Calu3 (cell line): Measurements from ENCODE around the gene USP32. TPM values are rescaled to one million over a fixed set of nuclear protein-coding genes. Genes with fewer than 3 reads are reported as not detected.
"Not testable (repeated sequence)": the region's sequence is repeated elsewhere in the genome, so short reads cannot be mapped to it uniquely, and the experiment has no call there.

Source experiments
- BruUV-seq: library from RNA; stranded (reverse); fragments of 400-500 nt; replicated peaks from 2 replicates; lab custom pipeline; 2021; lab: Mats Ljungman, UMichigan
- CTCF ChIA-PET: fragments of 300-600 bp; sonication (Branson Sonifier 250); formaldehyde crosslinking; loops from one replicate; lab custom pipeline; 2022; ENCODE audit warnings: antibody characterized with exemption; lab: Charles Lee
- DNase-seq: peaks from one replicate; pipeline ENCODE4 v3.0.0; 2022
- H3K27ac Mint-ChIP-seq: one replicate; pipeline ENCODE4 v1.8.0; 2022; ENCODE audit warnings: mixed read lengths; ENCODE audit not compliant: unreplicated experiment
- H3K27me3 Mint-ChIP-seq: one replicate; pipeline ENCODE4 v1.8.0; 2022; ENCODE audit warnings: mixed read lengths; ENCODE audit not compliant: unreplicated experiment
- H3K36me3 Mint-ChIP-seq: one replicate; pipeline ENCODE4 v1.8.0; 2022; ENCODE audit warnings: mild to moderate bottlenecking, moderate library complexity, mixed read lengths; ENCODE audit not compliant: insufficient read depth, unreplicated experiment
- H3K4me1 Mint-ChIP-seq: one replicate; pipeline ENCODE4 v1.8.0; 2022; ENCODE audit warnings: mild to moderate bottlenecking, low read depth, mixed read lengths; ENCODE audit not compliant: unreplicated experiment
- H3K4me3 Mint-ChIP-seq: one replicate; pipeline ENCODE4 v1.8.0; 2022; ENCODE audit warnings: mild to moderate bottlenecking, low read depth, moderate library complexity, mixed read lengths; ENCODE audit not compliant: unreplicated experiment
- H3K9me3 Mint-ChIP-seq: one replicate; pipeline ENCODE4 v1.8.0; 2022; ENCODE audit warnings: low read depth, mixed read lengths; ENCODE audit not compliant: unreplicated experiment
- intact Hi-C: fragments of 100-400 bp; cut with micrococcal nuclease; formaldehyde crosslinking; loops from one replicate; pipeline ENCODE4 v1.10.0; 2022; ENCODE audit not compliant: unreplicated experiment
- total RNA-seq: library from RNA; stranded (reverse); gene quantifications from 2 replicates; pipeline ENCODE4 v1.2.3, GENCODE V29; 2022
- TF ChIP-seq, protein P1 (sequence below): fragments of 200-600 bp; IDR thresholded peaks from one replicate; pipeline ENCODE4 v1.8.0; 2022; ENCODE audit warnings: antibody characterized with exemption; ENCODE audit not compliant: unreplicated experiment

Gene USP32
- total RNA-seq, 1 experiment from 2014 or later: 29.6 TPM

DNA sequence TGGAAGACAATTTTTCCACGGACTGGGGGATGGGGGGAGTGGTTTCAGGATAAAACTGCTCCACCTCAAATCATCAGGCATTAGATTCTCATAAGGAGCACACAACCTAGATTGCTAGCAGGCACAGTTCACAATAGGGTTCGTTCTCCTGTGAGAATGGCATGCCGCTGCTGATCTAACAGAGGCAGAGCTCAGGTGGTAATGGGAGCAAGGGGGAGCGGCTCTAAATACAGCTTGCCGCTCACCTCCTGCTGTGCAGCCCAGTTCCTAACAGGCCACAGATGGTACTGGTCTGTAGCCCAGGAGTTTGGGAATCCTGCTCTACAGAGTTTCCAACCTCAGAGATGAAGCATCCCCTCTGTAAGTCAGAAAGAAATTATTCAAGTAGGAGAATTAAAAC is 215.2 kb downstream of the USP32 start:
- H3K27ac Mint-ChIP-seq, H3K4me1 Mint-ChIP-seq, BruUV-seq, H3K9me3 Mint-ChIP-seq, intact Hi-C loops, H3K4me3 Mint-ChIP-seq, DNase-seq, CTCF ChIA-PET, H3K27me3 Mint-ChIP-seq: not testable (repeated sequence)
- H3K36me3 Mint-ChIP-seq: peaks cover 17% of the 10 kb centered on the region

DNA sequence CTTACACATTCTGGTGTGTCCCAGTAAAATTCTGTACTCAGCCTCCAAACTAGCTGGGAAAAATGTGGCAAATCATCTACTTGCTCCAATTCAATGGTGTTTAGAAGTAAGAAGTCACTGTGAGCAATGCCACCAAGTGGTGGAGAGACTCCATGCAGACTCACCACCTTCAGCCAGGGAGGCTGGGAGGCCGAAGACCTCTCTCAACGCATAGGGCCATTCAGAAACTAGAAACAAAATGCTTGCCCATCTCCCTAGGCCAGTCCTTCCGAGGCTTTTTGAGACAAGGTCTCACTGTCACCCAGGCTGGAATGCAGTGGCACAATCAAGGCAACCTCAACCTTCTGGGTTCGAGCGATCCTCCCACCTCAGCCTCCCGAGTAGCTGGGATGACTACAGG is 217.2 kb downstream of the USP32 start:
- DNase-seq, BruUV-seq, H3K36me3 Mint-ChIP-seq, H3K4me3 Mint-ChIP-seq, H3K9me3 Mint-ChIP-seq, H3K27ac Mint-ChIP-seq, H3K27me3 Mint-ChIP-seq, CTCF ChIA-PET, H3K4me1 Mint-ChIP-seq: not testable (repeated sequence)
- intact Hi-C loops: loop anchor here (2.0 kb wide), 1 partner anchor 32 kb away; no protein-coding TSS in a partner anchor

DNA sequence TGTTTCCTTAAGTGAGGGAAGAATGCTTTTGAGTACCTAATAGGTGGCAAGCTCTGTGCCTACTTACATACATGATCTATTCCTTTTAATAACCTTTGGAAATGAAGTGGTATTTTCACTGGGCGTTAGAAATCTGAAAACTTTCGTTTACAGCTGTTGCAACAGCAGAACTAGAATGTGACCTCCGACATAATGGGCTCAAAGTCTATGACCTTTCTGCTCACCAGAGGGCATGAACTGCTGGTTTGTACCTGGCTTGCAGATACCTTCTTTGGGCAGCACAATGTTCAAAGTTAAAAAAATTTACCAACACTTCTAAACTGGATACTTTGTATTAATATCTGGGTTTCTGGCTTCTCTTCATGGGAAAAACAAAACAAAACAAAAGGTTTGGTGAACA is 217.9 kb downstream of the USP32 start:
- Mint-ChIP-seq H3K4me3 (no peak overlapping the region), H3K27ac (no peak overlapping the region), H3K4me1 (peaks cover 9% of the 10 kb centered on the region), H3K9me3 (no peaks in the 10 kb centered on the region), H3K27me3 (no peaks in the 10 kb centered on the region), H3K36me3 (peaks cover 6% of the 10 kb centered on the region)
- CTCF ChIA-PET: no interaction called here
- no TSS peak for BruUV-seq
- DNase-seq: no peak
- intact Hi-C loops: loop anchor here (2.0 kb wide), 1 partner anchor 31 kb away; no protein-coding TSS in a partner anchor
- TF ChIP-seq, protein P1, sequence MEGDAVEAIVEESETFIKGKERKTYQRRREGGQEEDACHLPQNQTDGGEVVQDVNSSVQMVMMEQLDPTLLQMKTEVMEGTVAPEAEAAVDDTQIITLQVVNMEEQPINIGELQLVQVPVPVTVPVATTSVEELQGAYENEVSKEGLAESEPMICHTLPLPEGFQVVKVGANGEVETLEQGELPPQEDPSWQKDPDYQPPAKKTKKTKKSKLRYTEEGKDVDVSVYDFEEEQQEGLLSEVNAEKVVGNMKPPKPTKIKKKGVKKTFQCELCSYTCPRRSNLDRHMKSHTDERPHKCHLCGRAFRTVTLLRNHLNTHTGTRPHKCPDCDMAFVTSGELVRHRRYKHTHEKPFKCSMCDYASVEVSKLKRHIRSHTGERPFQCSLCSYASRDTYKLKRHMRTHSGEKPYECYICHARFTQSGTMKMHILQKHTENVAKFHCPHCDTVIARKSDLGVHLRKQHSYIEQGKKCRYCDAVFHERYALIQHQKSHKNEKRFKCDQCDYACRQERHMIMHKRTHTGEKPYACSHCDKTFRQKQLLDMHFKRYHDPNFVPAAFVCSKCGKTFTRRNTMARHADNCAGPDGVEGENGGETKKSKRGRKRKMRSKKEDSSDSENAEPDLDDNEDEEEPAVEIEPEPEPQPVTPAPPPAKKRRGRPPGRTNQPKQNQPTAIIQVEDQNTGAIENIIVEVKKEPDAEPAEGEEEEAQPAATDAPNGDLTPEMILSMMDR: no peak

- no peaks in the 10 kb centered on the region for H3K9me3 Mint-ChIP-seq
- intact Hi-C loops: no loop called here
- BruUV-seq: no TSS peak
- DNase-seq: no peak
- peak overlapping the region; percentile 25 for H3K27ac Mint-ChIP-seq
- H3K36me3 Mint-ChIP-seq: peaks cover 6% of the 10 kb centered on the region
- H3K4me1 Mint-ChIP-seq: peaks cover 12% of the 10 kb centered on the region
- CTCF ChIA-PET: no interaction called here
- TF ChIP-seq, protein P1: no peak
- H3K27me3 Mint-ChIP-seq: no peaks in the 10 kb centered on the region
- no peak overlapping the region for H3K4me3 Mint-ChIP-seq
Measured at GRCh38 chr17:60173304-60173819, 218.6 kb downstream of the USP32 start.

- no peak overlapping the region for H3K27ac Mint-ChIP-seq
- no peak overlapping the region for H3K4me3 Mint-ChIP-seq
- no peak for DNase-seq
- intact Hi-C loops: no loop called here
- BruUV-seq: no TSS peak
- CTCF ChIA-PET: no interaction called here
- H3K4me1 Mint-ChIP-seq: peaks cover 28% of the 10 kb centered on the region
- no peaks in the 10 kb centered on the region for H3K9me3 Mint-ChIP-seq
- H3K27me3 Mint-ChIP-seq: no peaks in the 10 kb centered on the region
- TF ChIP-seq, protein P1: no peak
- peaks cover 6% of the 10 kb centered on the region for H3K36me3 Mint-ChIP-seq
Measured at GRCh38 chr17:60171753-60172079, 220.2 kb downstream of the USP32 start.
